Suprapubic skin (tissue), 4 donors: ENCODE measurements around the gene CCL27. TPM values are rescaled to one million over a fixed set of nuclear protein-coding genes. Genes with fewer than 3 reads are reported as not detected.

Experiments used
- DNase-seq, 2 donors: peaks; one replicate each; pipeline ENCODE4 v3.0.0-alpha.2; 2019; ENCODE audit warnings: low spot score in 2 of 2
- H3K27ac ChIP-seq: fragments of 200-600 bp; sonication (generic); one replicate; pipeline ENCODE4 v1.5.1; 2019
- H3K27me3 ChIP-seq: fragments of 200-600 bp; sonication (generic); one replicate; pipeline ENCODE4 v1.5.1; 2019
- H3K36me3 ChIP-seq: fragments of 200-600 bp; sonication (generic); one replicate; pipeline ENCODE4 v1.5.1; 2019
- H3K4me1 ChIP-seq: fragments of 200-600 bp; sonication (generic); one replicate; pipeline ENCODE4 v1.5.1; 2019
- H3K4me3 ChIP-seq: fragments of 200-600 bp; sonication (generic); one replicate; pipeline ENCODE4 v1.5.1; 2019; ENCODE audit warnings: mild to moderate bottlenecking
- H3K9me3 ChIP-seq: fragments of 200-600 bp; sonication (generic); one replicate; pipeline ENCODE4 v1.5.1; 2019
- CTCF ChIP-seq, 2 donors: fragments of 200-600 bp in 1 of 2; fragments of 450-650 bp in 1 of 2; sonication (generic) in 1 of 2; IDR thresholded peaks; one replicate each; pipeline ENCODE4 v1.5.1; 2016 to 2019; ENCODE audit warnings: antibody characterized with exemption in 2 of 2, mild to moderate bottlenecking in 1 of 2, moderate library complexity in 1 of 2
- EP300 ChIP-seq: sonication (generic); formaldehyde crosslinking; IDR thresholded peaks from one replicate; pipeline ENCODE4 v1.6.1; 2017; ENCODE audit warnings: antibody characterized with exemption
- POLR2A ChIP-seq, 2 donors: fragments of 450-650 bp; IDR thresholded peaks; one replicate each; pipeline ENCODE4 v1.6.1; 2017; ENCODE audit warnings: antibody characterized with exemption in 2 of 2, mild to moderate bottlenecking in 2 of 2, moderate library complexity in 2 of 2
- POLR2AphosphoS5 ChIP-seq, 3 donors: sonication (generic); formaldehyde crosslinking; IDR thresholded peaks; one replicate each; pipeline ENCODE4 v1.6.1; 2017; ENCODE audit warnings: antibody characterized with exemption in 3 of 3
- WGBS: methylation state at CpG from one replicate; pipeline ENCODE4 v1.1.5; 2018; 5-methylcytosine and 5-hydroxymethylcytosine counted together
- total RNA-seq, 4 donors: library from RNA; depleted of rRNA; stranded (reverse); fragments of >200 nt; gene quantifications; one replicate each; pipeline ENCODE4 v1.1.0, GENCODE V29; 2016

Gene CCL27
- total RNA-seq, 4 donors from 2014 or later: 169 to 357 (median 233) TPM

- Histone ChIP-seq H3K4me1 (peaks cover 9% of the 10 kb centered on the region), H3K9me3 (no peaks in the 10 kb centered on the region), H3K27ac (no peak overlapping the region), H3K4me3 (no peak overlapping the region), H3K27me3 (no peaks in the 10 kb centered on the region), H3K36me3 (no peaks in the 10 kb centered on the region)
- TF ChIP-seq CTCF (IDR thresholded peaks at IDR 0.05) (no peak), POLR2A (IDR thresholded peaks at IDR 0.05) (no peak), EP300 (no peak), POLR2AphosphoS5 (IDR thresholded peaks at IDR 0.05) (no peak)
- DNase-seq: no peak
- whole genome bisulfite sequencing: 90% methylated on average over 4 of the region's 4 CpGs
Measured at GRCh38 chr9:34684145-34684544, 21.7 kb upstream of the CCL27 start.

GRCh38 chr9:34675869-34676268 lies 13.4 kb upstream of the CCL27 start:
- H3K27ac ChIP-seq: no peak overlapping the region
- 93% methylated on average over 2 of the region's 2 CpGs for WGBS
- no peaks in the 10 kb centered on the region for H3K27me3 ChIP-seq

GRCh38 chr9:34675048-34675714 lies 12.7 kb upstream of the CCL27 start:
- Histone ChIP-seq H3K4me1 (peaks cover 7% of the 10 kb centered on the region), H3K9me3 (no peaks in the 10 kb centered on the region), H3K36me3 (no peaks in the 10 kb centered on the region), H3K27ac (no peak overlapping the region), H3K4me3 (no peak overlapping the region), H3K27me3 (no peaks in the 10 kb centered on the region)
- no peak for TF ChIP-seq POLR2A (IDR thresholded peaks at IDR 0.05)
- no peak for TF ChIP-seq EP300
- TF ChIP-seq CTCF (IDR thresholded peaks at IDR 0.05): peak; percentile 33 to 56
- no peak for TF ChIP-seq POLR2AphosphoS5 (IDR thresholded peaks at IDR 0.05)
- 52% methylated on average over 6 of the region's 10 CpGs for WGBS
- peak; percentile 78 to 84 for DNase-seq

More at GRCh38 chr9:34675869-34676268, 13.4 kb upstream of the CCL27 start:
- Histone ChIP-seq H3K36me3 (no peaks in the 10 kb centered on the region), H3K4me1 (peaks cover 7% of the 10 kb centered on the region), H3K4me3 (no peak overlapping the region), H3K9me3 (no peaks in the 10 kb centered on the region)
- no peak for TF ChIP-seq POLR2A (IDR thresholded peaks at IDR 0.05)
- TF ChIP-seq CTCF (IDR thresholded peaks at IDR 0.05): no peak
- no peak for TF ChIP-seq EP300
- TF ChIP-seq POLR2AphosphoS5 (IDR thresholded peaks at IDR 0.05): no peak
- no peak for DNase-seq

DNA sequence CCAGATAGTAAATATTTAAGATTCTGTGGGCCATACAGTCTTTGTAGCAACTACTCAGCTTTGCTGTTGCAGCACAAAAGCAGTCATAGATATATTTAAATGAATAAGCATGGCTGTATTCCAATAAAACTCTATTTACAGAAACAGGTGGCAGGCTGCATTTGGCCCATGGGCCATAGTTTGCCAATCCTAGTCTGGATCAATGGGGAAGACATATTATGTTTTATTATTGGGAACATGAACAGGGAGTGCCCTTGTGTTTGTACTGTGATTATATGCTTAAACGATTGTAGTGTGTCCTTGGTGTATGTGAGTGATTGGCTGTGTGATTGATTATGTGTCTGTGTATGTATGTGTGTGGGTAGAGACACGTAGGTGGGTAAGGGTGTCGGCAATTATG lies 12.0 kb upstream of the CCL27 start:
- Histone ChIP-seq H3K27me3 (no peaks in the 10 kb centered on the region), H3K27ac (no peak overlapping the region), H3K4me3 (no peak overlapping the region), H3K36me3 (peaks cover 3% of the 10 kb centered on the region), H3K9me3 (no peaks in the 10 kb centered on the region), H3K4me1 (peaks cover 7% of the 10 kb centered on the region)
- 84% methylated on average over 3 of the region's 3 CpGs for WGBS
- DNase-seq: no peak
- TF ChIP-seq POLR2AphosphoS5 (IDR thresholded peaks at IDR 0.05) (no peak), EP300 (no peak), CTCF (IDR thresholded peaks at IDR 0.05) (no peak), POLR2A (IDR thresholded peaks at IDR 0.05) (no peak)

- peaks cover 5% of the 10 kb centered on the region for H3K36me3 ChIP-seq
- no peak overlapping the region for H3K4me3 ChIP-seq
- TF ChIP-seq POLR2AphosphoS5 (IDR thresholded peaks at IDR 0.05) (no peak), EP300 (no peak), POLR2A (IDR thresholded peaks at IDR 0.05) (no peak), CTCF (IDR thresholded peaks at IDR 0.05) (no peak)
- DNase-seq: no peak
- no peak overlapping the region for H3K27ac ChIP-seq
- H3K27me3 ChIP-seq: no peaks in the 10 kb centered on the region
- WGBS: 74% methylated on average over 1 of the region's 1 CpG
- H3K4me1 ChIP-seq: peaks cover 26% of the 10 kb centered on the region
- no peaks in the 10 kb centered on the region for H3K9me3 ChIP-seq
Measured at GRCh38 chr9:34671307-34671706, 8.8 kb upstream of the CCL27 start.
